Panc1 (cell line): Measurements from ENCODE around the gene TM4SF20.

Experiments
- POLR2AphosphoS5 ChIP-seq: IDR thresholded peaks from 2 replicates; pipeline ENCODE4 v1.6.1; 2012; ENCODE audit warnings: mild to moderate bottlenecking, low read depth, low read length, moderate library complexity
- SIN3A ChIP-seq: IDR thresholded peaks from 2 replicates; pipeline ENCODE4 v1.6.1; 2012; ENCODE audit warnings: low read depth, mild to moderate bottlenecking, low read length, moderate library complexity, borderline replicate concordance; ENCODE audit not compliant: insufficient read depth
- TCF7L2 ChIP-seq: IDR thresholded peaks from 2 replicates; pipeline ENCODE4 v1.6.1; 2011; ENCODE audit warnings: mild to moderate bottlenecking, low read depth, low read length, inconsistent platforms
- TF ChIP-seq, protein P1 (sequence below): fragments of 450-650 bp; IDR thresholded peaks from 2 replicates; pipeline ENCODE4 v1.5.1; 2017; ENCODE audit warnings: mild to moderate bottlenecking
- TF ChIP-seq, protein P2 (sequence below), 2 experiments: IDR thresholded peaks; 2 replicates each; pipeline ENCODE4 v1.6.1; 2011 to 2012; ENCODE audit warnings: low read depth in 2 of 2, control low read depth in 1 of 2, low read length in 1 of 2, mild to moderate bottlenecking in 1 of 2, moderate library complexity in 1 of 2; ENCODE audit not compliant: insufficient read depth in 1 of 2

- TF ChIP-seq, protein P1, sequence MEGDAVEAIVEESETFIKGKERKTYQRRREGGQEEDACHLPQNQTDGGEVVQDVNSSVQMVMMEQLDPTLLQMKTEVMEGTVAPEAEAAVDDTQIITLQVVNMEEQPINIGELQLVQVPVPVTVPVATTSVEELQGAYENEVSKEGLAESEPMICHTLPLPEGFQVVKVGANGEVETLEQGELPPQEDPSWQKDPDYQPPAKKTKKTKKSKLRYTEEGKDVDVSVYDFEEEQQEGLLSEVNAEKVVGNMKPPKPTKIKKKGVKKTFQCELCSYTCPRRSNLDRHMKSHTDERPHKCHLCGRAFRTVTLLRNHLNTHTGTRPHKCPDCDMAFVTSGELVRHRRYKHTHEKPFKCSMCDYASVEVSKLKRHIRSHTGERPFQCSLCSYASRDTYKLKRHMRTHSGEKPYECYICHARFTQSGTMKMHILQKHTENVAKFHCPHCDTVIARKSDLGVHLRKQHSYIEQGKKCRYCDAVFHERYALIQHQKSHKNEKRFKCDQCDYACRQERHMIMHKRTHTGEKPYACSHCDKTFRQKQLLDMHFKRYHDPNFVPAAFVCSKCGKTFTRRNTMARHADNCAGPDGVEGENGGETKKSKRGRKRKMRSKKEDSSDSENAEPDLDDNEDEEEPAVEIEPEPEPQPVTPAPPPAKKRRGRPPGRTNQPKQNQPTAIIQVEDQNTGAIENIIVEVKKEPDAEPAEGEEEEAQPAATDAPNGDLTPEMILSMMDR: no peak
- no peak for TF ChIP-seq TCF7L2
- TF ChIP-seq POLR2AphosphoS5: no peak
- TF ChIP-seq, protein P2, sequence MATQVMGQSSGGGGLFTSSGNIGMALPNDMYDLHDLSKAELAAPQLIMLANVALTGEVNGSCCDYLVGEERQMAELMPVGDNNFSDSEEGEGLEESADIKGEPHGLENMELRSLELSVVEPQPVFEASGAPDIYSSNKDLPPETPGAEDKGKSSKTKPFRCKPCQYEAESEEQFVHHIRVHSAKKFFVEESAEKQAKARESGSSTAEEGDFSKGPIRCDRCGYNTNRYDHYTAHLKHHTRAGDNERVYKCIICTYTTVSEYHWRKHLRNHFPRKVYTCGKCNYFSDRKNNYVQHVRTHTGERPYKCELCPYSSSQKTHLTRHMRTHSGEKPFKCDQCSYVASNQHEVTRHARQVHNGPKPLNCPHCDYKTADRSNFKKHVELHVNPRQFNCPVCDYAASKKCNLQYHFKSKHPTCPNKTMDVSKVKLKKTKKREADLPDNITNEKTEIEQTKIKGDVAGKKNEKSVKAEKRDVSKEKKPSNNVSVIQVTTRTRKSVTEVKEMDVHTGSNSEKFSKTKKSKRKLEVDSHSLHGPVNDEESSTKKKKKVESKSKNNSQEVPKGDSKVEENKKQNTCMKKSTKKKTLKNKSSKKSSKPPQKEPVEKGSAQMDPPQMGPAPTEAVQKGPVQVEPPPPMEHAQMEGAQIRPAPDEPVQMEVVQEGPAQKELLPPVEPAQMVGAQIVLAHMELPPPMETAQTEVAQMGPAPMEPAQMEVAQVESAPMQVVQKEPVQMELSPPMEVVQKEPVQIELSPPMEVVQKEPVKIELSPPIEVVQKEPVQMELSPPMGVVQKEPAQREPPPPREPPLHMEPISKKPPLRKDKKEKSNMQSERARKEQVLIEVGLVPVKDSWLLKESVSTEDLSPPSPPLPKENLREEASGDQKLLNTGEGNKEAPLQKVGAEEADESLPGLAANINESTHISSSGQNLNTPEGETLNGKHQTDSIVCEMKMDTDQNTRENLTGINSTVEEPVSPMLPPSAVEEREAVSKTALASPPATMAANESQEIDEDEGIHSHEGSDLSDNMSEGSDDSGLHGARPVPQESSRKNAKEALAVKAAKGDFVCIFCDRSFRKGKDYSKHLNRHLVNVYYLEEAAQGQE (IDR thresholded peaks at IDR 0.05; ENCODE audit: insufficient read depth in 1 of 2, low read depth in 2 of 2, low read length in 1 of 2): no peak
- no peak for TF ChIP-seq SIN3A
These were observed 15.3 kb upstream of the TM4SF20 start for GRCh38 chr2:227394401-227394800.
